OCI-LY1 (cell line): ENCODE data around the gene SOST.

Source experiments
- H2AFZ ChIP-seq: fragments of 200-600 bp; sonication (generic), shearing (Covaris generic); 2 replicates; pipeline ENCODE4 v1.6.0; 2014; ENCODE audit warnings: antibody characterized with exemption, mild to moderate bottlenecking, low read length
- H3F3A ChIP-seq: fragments of 200-600 bp; sonication (generic), shearing (Covaris generic); 2 replicates; pipeline ENCODE4 v1.6.0; 2014; ENCODE audit warnings: mild to moderate bottlenecking, antibody characterized with exemption, low read length, moderate library complexity; ENCODE audit not compliant: insufficient read depth
- H3K27ac ChIP-seq: fragments of 200-600 bp; sonication (generic); 2 replicates; pipeline ENCODE4 v1.5.1; 2014; ENCODE audit warnings: low read length, mixed run types, mild to moderate bottlenecking, low read depth; ENCODE audit not compliant: poor library complexity, severe bottlenecking
- H3K27me3 ChIP-seq: fragments of 200-600 bp; sonication (generic); 2 replicates; pipeline ENCODE4 v1.6.0; 2014; ENCODE audit warnings: antibody characterized with exemption, mild to moderate bottlenecking, low read length, moderate library complexity; ENCODE audit not compliant: insufficient read depth
- H3K36me3 ChIP-seq: fragments of 200-600 bp; sonication (generic); 2 replicates; pipeline ENCODE4 v1.6.1; 2014; ENCODE audit warnings: mild to moderate bottlenecking, antibody characterized with exemption, low read length, moderate library complexity, mixed read lengths; ENCODE audit not compliant: insufficient read depth
- H3K4me1 ChIP-seq: fragments of 200-600 bp; sonication (generic); 2 replicates; pipeline ENCODE4 v1.5.1; 2014; ENCODE audit warnings: mild to moderate bottlenecking, low read length, moderate library complexity; ENCODE audit not compliant: insufficient read depth, severe bottlenecking
- H3K4me2 ChIP-seq: fragments of 200-600 bp; sonication (generic), shearing (Covaris generic); 2 replicates; pipeline ENCODE4 v1.6.1; 2014; ENCODE audit warnings: low read length
- H3K4me3 ChIP-seq: fragments of 200-600 bp; sonication (generic); 2 replicates; pipeline ENCODE4 v1.5.1; 2014; ENCODE audit warnings: low read length, low read depth, mild to moderate bottlenecking, mixed read lengths; ENCODE audit not compliant: poor library complexity, severe bottlenecking
- H3K79me2 ChIP-seq: fragments of 200-600 bp; shearing (Covaris generic); 2 replicates; pipeline ENCODE4 v1.6.1; 2016; ENCODE audit warnings: mixed run types, low read length, mixed read lengths; ENCODE audit not compliant: insufficient read depth
- H3K9ac ChIP-seq: fragments of 200-600 bp; sonication (generic), shearing (Covaris generic); 2 replicates; pipeline ENCODE4 v1.6.1; 2014; ENCODE audit warnings: mild to moderate bottlenecking, low read length, mixed read lengths
- H3K9me2 ChIP-seq: fragments of 200-600 bp; sonication (generic), shearing (Covaris generic); 2 replicates; pipeline ENCODE4 v1.6.1; 2014; ENCODE audit warnings: low read depth, mild to moderate bottlenecking, low read length, mixed read lengths
- H3K9me3 ChIP-seq: fragments of 200-600 bp; shearing (Covaris generic); 2 replicates; pipeline ENCODE4 v1.6.1; 2014; ENCODE audit warnings: low read length, mixed read lengths
- H4K20me1 ChIP-seq: fragments of 200-600 bp; sonication (generic), shearing (Covaris generic); 2 replicates; pipeline ENCODE4 v1.6.0; 2016; ENCODE audit warnings: mild to moderate bottlenecking, low read length; ENCODE audit not compliant: insufficient read depth
- EZH2 ChIP-seq: fragments of 200-600 bp; sonication (generic), shearing (Covaris generic); IDR thresholded peaks from 2 replicates; pipeline ENCODE4 v1.8.0; 2017; ENCODE audit warnings: borderline replicate concordance, mixed run types, mild to moderate bottlenecking, antibody characterized with exemption, low read length, moderate library complexity, mixed read lengths
- TF ChIP-seq, protein P1 (sequence below): fragments of 200-600 bp; sonication (generic), shearing (Covaris generic); IDR thresholded peaks from 2 replicates; pipeline ENCODE4 v1.5.1; 2017; ENCODE audit warnings: mild to moderate bottlenecking, antibody characterized with exemption, low read length, moderate library complexity, mixed read lengths

Gene SOST

DNA sequence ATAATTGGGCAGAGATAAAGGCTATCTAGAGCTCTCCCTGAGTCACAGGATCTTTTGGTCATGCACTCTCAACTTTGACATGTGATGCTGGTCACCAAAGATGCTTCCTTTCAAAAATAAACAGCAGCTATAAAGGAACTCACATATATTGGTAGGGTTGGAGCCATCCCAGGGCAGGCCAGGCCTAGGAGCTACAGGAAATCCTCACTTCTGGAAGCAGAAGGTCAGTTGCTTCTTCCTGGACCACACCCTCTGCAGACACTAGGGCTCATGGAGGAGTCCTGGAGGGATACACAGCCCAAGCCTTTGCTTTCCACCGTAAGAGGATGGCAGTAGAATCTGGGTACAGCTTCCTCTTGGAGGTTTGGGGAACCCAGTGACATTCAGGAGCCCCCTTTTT lies 24.6 kb downstream of the SOST start:
- Histone ChIP-seq H3K36me3 (no peaks in the 10 kb centered on the region), H3K9me3 (no peaks in the 10 kb centered on the region), H3K9ac (no peak overlapping the region), H4K20me1 (no peaks in the 10 kb centered on the region), H3K9me2 (no peaks in the 10 kb centered on the region), H3F3A (no peaks in the 10 kb centered on the region), H2AFZ (no peak overlapping the region), H3K79me2 (no peaks in the 10 kb centered on the region), H3K4me3 (no peak overlapping the region), H3K4me2 (no peak overlapping the region), H3K27ac (no peak overlapping the region), H3K4me1 (no peaks in the 10 kb centered on the region), H3K27me3 (peaks cover 3% of the 10 kb centered on the region; the same call in 1 of the 2 replicates)
- TF ChIP-seq, protein P1, sequence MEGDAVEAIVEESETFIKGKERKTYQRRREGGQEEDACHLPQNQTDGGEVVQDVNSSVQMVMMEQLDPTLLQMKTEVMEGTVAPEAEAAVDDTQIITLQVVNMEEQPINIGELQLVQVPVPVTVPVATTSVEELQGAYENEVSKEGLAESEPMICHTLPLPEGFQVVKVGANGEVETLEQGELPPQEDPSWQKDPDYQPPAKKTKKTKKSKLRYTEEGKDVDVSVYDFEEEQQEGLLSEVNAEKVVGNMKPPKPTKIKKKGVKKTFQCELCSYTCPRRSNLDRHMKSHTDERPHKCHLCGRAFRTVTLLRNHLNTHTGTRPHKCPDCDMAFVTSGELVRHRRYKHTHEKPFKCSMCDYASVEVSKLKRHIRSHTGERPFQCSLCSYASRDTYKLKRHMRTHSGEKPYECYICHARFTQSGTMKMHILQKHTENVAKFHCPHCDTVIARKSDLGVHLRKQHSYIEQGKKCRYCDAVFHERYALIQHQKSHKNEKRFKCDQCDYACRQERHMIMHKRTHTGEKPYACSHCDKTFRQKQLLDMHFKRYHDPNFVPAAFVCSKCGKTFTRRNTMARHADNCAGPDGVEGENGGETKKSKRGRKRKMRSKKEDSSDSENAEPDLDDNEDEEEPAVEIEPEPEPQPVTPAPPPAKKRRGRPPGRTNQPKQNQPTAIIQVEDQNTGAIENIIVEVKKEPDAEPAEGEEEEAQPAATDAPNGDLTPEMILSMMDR, result no peak
- no peak for TF ChIP-seq EZH2

DNA sequence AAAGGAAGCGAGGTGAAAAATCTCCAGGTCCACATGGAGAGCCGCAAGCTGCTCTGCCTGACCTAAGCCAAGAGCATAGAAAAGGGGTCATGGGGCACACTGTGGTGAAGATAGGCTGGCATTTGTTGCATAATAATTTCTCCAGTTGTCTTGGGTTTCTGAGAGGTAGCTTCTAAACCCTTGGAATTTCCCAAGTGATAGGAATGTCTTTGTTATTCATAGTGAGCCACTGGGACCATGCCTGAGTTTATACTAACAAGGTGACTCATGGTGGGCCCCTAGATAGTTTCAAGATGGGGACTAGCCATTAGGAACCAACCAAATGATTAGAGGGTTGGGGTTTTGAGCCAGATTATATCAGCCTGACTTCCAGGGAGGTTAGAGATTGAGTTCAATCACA lies 25.6 kb downstream of the SOST start:
- H3K4me2 ChIP-seq, result no peak overlapping the region
- H3K9ac ChIP-seq, result no peak overlapping the region
- no peak overlapping the region for H3K4me3 ChIP-seq
- no peak overlapping the region for H3K27ac ChIP-seq
- H3K27me3 ChIP-seq, result peaks cover 3% of the 10 kb centered on the region; the same call in 1 of the 2 replicates
- no peaks in the 10 kb centered on the region for H3K79me2 ChIP-seq
- H3K9me2 ChIP-seq, result no peaks in the 10 kb centered on the region
- TF ChIP-seq EZH2, result no peak
- TF ChIP-seq, protein P1, result no peak
- no peak overlapping the region for H2AFZ ChIP-seq
- no peaks in the 10 kb centered on the region for H3K4me1 ChIP-seq
- H3F3A ChIP-seq, result no peaks in the 10 kb centered on the region
- no peaks in the 10 kb centered on the region for H4K20me1 ChIP-seq
- no peaks in the 10 kb centered on the region for H3K36me3 ChIP-seq
- no peaks in the 10 kb centered on the region for H3K9me3 ChIP-seq

DNA sequence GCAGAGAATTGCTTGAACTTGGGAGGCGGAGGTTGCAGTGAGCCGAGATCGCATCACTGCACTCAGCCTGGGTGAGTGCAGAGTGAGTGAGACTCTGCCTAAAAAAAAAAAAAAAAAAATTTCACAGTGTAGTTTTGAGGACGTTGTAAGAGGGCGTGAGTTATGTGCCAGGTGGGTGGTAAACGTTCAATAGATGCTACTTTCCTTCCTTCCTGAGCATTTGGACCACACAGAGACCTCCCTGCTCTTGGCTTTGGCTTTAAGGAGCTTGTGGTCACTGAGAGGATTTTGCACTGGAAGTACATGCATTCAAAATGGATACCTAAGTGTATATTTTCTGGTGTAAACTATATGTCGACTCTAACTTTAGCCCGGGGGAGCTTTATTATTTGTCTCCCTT lies 30.5 kb downstream of the SOST start:
- Histone ChIP-seq H3K36me3 (no peaks in the 10 kb centered on the region), H4K20me1 (no peaks in the 10 kb centered on the region), H3K79me2 (no peaks in the 10 kb centered on the region), H3F3A (no peaks in the 10 kb centered on the region), H3K9ac (no peak overlapping the region), H2AFZ (no peak overlapping the region), H3K9me2 (no peaks in the 10 kb centered on the region), H3K4me3 (no peak overlapping the region), H3K27me3 (peaks cover 3% of the 10 kb centered on the region; the same call in 1 of the 2 replicates), H3K9me3 (no peaks in the 10 kb centered on the region), H3K4me1 (no peaks in the 10 kb centered on the region), H3K4me2 (no peak overlapping the region), H3K27ac (no peak overlapping the region)
- TF ChIP-seq EZH2, result no peak
- TF ChIP-seq, protein P1, result no peak
